GM21576 (cell line): ENCODE measurements around the gene OLFM4.

Experiments
- ATAC-seq: cut with Tn5 transposase; IDR thresholded peaks from one replicate; pipeline ENCODE4 v1.9.1; 2021; ENCODE audit warnings: mild to moderate bottlenecking, moderate library complexity; ENCODE audit not compliant: unreplicated experiment

Gene OLFM4, protein sequence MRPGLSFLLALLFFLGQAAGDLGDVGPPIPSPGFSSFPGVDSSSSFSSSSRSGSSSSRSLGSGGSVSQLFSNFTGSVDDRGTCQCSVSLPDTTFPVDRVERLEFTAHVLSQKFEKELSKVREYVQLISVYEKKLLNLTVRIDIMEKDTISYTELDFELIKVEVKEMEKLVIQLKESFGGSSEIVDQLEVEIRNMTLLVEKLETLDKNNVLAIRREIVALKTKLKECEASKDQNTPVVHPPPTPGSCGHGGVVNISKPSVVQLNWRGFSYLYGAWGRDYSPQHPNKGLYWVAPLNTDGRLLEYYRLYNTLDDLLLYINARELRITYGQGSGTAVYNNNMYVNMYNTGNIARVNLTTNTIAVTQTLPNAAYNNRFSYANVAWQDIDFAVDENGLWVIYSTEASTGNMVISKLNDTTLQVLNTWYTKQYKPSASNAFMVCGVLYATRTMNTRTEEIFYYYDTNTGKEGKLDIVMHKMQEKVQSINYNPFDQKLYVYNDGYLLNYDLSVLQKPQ

DNA sequence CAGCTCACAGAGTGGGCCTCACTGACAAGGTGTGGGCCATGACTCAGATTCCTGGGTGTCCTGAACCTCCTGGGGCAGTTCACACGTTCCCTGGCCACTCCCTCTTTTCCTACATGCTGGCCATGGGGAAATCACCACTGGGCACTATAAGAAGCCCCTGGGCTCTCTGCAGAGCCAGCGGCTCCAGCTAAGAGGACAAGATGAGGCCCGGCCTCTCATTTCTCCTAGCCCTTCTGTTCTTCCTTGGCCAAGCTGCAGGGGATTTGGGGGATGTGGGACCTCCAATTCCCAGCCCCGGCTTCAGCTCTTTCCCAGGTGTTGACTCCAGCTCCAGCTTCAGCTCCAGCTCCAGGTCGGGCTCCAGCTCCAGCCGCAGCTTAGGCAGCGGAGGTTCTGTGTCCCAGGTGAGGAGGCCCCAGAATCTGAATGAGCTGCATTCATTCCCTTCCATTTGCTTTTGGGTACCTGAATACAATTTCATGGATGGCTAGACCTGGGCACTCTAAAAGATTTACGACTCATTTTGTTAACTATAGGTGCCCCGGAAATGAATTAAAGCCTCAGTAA is at the start of gene OLFM4:
Gene OLFM4 (plus strand): TSS at position 177 of the 567 bp plus-strand sequence. CDS start 24 bp downstream, at position 201.
- ATAC-seq: no peak

DNA sequence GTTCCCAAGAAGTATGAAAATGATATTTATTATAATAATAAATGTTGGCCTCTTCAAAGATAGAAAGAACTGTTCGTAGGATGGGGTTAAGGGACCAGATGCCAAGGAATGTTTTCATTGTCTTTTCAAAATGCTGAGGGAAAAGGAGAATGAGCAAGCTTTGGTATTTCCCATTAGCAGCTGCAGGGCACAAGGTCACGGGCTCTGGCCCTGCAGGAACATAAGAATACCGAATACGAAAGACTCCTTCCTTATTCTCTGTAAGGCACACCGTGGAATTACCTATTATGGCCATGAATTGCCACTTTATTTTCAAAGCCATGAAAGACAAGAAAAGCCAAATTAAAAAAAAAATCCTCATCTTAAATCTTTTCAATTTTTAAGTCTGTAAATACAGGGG is 49.6 kb upstream of the OLFM4 start:
- no peak for ATAC-seq

DNA sequence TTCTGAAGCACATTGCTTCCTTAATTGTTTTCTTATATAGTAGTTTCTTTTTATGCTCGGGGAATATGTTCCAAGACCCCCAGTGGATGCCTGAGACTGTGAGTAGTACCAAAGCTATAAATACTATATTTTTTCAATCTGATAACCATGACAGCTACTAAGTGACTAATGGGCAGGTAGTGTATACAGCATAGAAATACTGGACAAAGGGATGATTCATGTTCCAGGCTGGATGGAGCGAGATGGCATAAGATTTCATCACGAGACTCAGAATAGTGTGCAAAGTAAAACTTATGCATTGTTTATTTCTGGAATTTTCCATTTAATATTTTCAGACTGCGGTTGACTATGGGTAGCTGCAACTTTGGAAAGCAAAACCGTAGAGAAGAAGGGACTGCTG is 47.9 kb upstream of the OLFM4 start:
- ATAC-seq: no peak

DNA sequence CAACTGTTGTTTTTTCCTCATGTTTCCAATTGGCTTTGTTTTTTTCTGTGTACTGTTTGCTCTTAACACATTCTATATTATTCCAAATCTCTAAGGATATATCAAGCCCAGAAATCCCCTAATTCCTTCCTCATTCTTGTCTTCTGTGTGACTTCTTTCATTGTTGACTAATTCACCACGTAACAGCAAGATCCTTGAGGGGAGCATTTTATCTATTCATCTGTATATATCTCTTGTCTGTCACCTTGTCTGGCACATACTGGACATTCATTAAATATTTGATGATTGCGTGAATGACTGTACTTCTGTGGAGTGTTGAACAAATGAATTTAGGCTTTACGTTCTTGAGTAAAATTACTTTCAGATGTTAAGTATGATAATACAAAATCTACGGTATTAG is 44.8 kb upstream of the OLFM4 start:
- no peak for ATAC-seq

DNA sequence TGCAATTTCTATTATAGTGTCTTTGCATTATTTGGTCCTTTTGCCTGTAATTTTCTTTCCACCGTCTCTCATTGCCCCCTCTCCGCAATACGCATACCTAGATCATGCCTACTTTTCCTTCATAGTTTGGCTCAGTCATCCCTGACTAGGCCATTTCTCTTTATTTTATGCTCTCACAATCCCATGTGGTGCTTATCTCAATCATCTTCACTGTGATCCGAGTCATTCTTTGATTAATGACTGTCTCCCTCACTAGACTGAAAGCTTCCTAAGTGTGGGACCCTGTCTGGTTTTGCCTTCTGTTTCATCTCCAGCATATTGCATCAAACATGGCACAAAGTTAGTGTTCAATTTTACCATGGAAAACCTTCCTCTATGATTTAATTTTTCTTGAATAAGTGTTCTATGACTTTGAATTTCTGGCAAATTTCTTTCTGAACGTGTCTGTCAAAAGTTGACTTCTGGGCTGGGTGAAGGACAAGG is 43.7 kb upstream of the OLFM4 start:
- ATAC-seq: no peak

DNA sequence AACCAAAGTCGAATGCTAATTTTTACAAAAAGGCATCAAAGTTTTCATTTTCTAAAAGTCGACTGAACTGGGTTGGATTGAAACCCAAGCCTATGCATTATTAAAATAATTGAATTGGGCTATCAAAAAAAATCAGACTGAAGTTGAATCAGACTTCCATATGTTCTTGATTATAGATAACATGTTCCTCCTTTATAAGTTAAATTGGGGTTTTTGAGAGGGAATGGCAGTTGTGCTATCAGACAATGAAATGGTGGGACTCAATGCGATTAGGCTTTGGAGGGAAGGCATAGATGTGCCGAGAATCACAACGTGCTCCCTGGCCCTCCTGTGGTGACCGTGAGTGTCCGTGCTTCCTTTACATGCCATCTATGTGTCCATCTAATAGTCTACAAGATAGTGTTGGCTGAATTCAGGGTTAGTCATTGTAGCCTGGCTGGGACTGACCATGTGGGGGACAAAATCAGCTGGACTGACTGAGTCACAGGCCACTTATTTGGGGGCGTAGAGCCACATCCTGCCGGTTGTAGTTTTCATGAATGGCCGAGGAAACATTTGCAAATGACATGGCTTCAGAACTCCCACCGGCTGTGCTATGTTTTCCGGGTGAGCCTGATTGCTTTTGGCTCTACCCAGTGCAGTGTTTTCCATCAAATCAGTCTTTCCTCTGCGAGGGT is 37.1 kb upstream of the OLFM4 start:
- ATAC-seq: no peak

DNA sequence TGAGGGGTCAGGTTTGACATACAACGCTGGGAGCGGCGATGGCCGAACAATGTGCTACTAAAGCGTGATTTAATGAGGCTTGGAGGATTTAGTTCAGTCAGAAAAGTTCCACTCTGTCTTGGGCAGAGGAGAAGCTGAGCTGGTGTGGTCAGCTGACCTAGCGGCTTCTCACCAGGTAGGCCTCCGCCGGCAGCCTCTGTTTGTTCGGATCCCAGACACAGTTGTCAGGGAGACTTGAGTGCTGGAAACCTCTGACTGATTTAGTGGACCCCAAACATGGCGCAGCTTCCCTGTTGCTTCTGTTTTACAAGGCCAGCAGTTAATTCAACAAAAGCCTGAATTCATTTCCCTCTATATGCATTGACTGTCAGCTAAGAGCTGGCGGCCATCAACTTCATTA is 36.5 kb upstream of the OLFM4 start:
- ATAC-seq: no peak

DNA sequence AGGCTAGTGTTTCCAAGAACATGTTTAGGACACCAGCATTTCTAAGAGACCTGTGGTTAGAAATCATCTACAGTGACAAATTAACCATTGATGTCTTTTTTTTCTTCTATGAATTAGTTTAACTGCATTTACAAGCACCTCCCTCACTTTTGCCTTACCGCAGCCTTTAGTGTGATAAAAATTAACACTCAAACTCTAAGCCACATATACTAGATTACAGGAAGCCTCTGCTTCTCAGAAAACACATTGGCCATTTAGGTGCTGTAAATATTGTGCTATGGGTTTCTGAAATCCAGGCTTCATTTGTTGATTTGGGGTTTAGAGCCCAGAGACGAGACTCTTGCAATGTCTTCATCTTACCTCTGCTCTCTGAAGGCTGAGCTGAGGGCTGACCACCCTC is 34.6 kb upstream of the OLFM4 start:
- ATAC-seq: no peak

DNA sequence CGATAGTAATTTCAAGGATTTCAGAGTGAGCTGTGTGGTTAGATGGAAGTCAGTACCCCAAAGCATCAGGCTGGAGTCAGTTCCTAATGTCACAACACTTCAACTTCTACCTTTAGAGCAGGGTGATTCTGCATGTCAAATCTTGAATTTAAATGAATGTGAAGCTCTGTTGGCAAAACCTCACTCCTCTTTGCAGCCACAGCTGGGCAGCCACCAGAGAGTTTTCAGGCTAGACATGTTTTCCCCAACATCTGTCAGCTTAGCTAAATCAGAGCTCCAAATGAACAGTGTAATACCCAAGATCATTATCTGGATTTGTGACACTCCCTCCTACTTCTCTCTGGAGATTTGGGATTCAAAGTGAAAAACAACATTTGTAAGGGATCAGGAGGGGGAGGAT is 33.7 kb upstream of the OLFM4 start:
- ATAC-seq: no peak

DNA sequence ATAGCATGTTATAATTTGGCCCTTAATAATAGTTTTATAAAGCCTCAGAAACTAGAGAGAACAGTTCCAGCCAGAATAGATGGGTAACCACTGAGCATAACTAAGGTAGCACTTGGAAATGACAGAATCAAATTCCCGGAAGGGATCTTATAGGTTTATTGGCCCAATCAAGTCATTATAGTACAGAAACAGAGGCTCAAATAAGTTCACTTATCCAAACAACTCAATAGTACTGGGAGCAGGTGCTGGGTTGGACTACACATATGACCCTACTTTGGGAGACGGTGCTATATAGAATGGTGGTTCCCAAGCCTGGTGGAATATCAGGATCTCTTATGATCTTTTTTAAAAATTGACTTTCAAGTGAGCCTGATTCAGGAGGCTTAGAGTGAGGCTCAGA is 32.7 kb upstream of the OLFM4 start:
- ATAC-seq: no peak

DNA sequence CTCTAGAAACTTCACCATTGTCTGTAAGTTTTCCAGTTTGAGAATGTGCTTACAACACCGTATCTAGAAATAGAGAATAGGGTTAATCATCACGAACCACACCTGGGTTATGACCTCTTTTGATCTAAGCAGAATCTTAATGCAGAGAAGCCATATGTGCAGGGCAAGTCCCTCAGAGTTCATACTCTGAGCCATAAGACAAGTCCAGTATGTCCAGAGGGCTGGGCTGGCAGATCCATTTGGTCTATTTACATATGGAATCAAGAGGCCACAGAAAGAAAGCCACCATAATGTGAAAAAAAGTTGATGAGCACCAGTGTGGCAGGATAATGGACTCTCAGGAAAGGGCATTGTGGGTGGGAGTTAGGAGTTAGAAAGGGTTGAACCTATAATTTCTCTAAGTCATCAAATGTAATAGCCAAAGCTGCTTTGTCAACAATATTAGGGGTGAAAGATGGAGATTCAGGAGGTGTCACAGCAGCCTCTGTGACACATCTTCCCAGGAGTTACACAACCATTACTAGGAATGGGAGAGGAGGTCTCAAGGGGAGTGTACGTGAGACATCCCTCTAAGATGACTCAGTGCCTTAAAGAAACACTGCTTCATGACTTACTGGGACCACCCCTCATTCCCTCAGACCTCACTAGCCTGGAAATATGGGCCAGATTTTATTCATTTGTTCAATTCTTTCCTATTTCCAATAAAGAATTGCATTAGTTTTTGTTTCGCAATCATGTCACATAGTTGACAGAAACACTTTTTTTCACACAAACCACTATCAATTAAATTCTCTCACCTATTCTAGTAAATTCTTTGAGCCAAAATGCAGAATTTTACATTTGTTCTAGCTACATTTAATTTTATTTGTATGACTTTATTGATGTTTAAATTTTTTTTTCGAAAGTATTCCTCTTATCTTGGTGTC is 30.4 kb upstream of the OLFM4 start:
- no peak for ATAC-seq

DNA sequence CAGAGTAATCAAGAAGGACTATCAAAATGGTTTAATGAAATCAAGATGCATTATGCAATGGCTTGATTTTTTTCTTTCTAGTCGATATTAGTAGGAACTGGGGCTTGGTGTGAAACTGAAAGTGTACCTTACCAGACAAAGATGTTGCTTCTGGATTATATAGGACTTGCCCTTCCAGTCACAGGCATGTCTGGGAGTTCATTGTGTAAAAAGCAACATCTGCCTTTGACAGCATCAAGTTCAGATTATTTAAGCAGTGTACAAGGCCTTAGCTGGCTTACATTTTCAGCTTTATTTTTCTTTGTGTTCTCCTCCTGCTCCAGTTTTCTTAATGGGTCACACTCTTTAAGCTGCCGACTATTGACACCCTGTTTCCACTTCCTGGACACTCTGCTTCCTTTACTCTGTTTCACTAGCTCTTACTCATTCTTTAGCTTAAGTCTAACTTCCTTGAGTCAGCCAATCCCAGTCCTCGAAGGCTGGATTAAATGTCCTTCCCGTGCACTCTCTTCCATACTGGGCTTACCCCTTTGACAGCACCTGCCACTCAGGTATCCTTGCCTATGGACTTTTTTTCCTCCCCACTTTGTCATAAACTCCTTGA is 29.4 kb upstream of the OLFM4 start:
- no peak for ATAC-seq

DNA sequence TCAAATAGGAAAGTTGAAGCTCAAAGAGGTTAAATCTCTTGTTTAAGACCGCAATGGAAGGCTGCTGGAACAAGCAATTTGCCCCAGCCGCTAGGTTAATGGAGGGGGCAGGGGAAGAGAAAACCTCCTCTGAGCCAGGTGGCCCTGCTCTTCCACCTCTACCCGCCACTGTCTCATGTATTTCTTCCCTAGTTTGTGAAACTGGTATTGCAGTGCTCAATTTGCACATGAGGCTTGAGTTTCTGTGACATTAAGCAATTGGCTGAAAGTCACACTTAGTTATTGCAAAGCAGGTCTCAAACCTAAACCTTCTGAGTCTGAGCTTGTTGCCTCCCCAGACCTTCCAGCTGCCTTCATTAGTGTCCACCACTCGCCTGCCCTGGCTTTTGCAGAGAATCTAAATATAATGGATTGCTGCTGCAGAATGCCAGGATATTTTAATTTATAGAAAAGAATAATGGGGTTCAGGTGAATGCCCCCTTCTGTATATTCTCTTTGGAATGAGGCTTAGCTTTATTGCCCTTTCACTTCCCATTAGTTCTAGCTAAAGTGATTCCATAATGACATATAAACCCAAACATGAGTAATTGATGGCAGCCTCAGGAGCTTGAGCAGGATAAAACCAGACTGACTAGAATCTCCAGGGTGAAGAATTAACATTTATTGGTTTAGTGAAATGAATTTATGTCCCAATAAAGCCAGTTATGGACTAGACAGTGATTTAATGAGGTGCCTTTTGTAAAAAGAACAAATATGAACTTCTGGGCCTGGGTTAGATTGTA is 27.0 kb upstream of the OLFM4 start:
- ATAC-seq: no peak

DNA sequence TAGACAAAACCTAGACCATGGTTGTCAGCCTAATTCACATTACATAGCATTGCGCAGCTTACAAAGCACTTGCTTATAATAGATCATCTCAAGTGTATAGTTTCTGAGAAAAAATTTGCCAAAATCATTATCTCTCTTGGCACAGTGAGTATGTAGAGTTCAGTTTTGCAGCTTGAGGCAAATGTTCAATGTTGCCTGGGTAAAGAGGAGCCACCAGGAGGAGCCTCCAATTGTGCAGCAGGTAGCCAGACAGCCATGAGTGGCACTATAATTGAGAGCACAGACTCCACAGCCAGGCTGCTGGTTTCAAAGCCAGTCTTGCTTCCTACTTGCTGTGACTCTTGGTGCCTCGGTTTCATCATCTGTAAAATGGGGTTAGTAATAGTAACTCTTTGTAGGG is 24.0 kb upstream of the OLFM4 start:
- no peak for ATAC-seq

DNA sequence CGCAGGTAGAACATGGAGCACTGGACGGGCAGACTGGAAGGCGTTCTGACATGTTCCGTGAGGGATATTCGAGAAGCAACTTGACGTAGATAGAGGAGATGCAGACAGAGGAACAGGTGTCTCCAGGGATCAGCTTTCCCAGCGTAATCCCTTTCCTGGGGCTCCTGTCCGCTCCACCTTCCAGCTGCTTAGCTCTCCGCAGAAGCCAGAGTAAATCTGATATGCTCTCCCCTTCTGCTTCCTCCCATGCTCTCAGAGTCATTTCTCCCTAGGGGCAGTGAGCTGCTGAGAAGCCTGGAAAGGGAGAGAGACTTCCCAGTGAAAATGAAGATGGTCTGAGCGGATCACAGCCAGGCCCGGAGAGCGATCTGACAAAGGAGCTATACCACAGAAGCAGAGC is 23.0 kb upstream of the OLFM4 start:
- ATAC-seq: no peak

DNA sequence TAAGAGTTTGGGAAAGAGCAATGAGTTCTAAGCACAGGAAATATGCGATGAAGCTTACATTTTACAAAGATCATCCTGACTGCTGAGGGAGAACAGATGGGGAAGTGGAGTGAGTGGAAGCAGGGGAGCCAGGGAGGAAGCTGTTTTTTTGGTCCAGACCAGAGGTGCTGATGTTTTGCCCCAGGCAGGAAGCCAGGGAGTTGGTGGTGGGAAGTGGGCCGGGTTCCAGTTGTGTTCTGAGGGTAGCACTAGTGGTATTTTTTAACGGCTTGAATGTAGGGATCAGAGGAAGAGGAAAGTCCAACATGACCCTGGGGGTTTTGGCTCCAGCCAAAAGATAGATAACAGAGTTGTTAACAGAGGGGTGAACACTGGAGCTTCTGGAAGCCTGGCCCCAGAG is 20.7 kb upstream of the OLFM4 start:
- no peak for ATAC-seq

DNA sequence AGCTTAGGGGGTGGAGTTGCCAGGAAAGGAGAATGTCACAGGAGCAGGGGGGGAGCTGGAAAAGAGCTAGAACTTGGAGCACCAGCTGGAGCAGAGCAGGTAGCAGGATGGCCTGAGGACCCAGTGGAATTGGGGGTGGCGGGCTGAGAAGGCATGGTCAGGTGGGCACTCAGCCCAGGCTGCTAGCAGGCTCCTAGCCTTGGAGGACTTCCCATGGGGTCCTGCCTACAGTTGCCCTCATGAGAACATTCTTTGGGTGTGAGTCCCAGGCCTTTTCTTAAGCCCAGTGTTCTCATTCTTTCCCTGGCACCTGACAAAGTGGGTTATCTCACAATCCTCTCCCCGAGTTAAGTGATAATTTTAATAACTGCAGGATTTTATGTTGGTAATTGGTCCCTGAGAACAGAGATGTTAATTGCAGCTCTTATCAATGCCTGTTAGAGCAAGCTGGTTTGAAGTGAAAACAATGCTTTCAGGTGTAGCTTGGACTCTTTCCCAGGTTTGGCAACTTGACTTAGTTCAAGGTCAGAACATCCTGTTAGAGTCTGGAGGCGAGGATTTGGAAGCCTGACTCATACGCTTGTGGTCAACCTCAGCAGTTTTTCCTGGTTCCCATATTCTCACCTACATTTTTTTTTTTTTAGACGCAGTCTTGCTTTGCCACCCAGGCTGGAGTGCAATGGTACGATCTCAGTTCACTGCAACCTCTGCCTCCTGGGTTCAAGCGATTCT is 18.1 kb upstream of the OLFM4 start:
- ATAC-seq: no peak

DNA sequence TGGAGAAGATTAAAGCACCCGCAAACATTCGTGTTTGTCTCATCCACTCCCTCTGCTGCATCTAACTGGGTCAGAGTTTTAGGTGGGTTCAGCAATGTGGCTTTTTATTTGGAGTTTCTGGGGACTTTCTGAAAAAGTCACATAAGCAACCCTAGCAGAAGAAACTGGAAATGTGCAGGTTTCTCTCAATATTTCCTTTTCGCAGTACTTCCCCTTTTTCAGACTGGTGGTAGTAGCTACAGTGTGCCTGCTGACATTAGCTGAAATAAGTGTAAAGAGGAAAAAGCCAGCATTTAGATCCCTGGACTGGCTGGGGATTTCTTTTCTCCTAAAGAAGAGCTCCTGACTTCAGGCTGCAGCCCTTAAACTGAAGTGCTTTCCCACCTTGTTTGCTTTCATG is 15.9 kb upstream of the OLFM4 start:
- peak; percentile 83 for ATAC-seq

DNA sequence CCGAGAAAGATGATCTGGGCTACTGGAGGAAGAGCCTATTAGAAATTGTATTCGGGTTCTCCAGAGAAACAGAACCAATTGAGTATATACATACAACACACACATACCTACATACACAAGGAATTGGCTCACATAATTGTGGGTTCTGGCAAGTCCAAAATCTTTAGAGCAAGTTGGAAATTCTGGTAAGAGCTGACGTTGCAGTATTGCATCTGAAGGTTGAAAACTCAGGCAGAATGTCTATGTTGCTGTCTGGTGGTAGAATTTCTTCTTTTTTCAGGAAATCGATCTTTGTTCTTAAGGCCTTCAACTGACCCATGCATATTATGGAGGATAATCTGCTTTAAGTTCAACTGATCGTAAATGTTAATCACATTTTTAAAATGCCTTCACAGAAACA is 15.5 kb upstream of the OLFM4 start:
- ATAC-seq: no peak
